Liver (tissue), 3 donors: ENCODE data around the gene SUSD5.

Experiments
- RAD21 ChIP-seq, 2 donors: IDR thresholded peaks; 2 replicates each; pipeline ENCODE4 v1.6.1; 2016; ENCODE audit warnings: antibody characterized with exemption in 2 of 2, mild to moderate bottlenecking in 2 of 2
- REST ChIP-seq: IDR thresholded peaks from 2 replicates; pipeline ENCODE4 v1.6.1; 2016; ENCODE audit warnings: antibody characterized with exemption, mild to moderate bottlenecking
- TAF1 ChIP-seq: conservative IDR thresholded peaks from 2 replicates; pipeline ENCODE4 v1.6.1; 2016; ENCODE audit warnings: antibody characterized with exemption, mild to moderate bottlenecking
- TF ChIP-seq, protein P1 (sequence below): IDR thresholded peaks from 2 replicates; pipeline ENCODE4 v1.6.1; 2016; ENCODE audit warnings: antibody characterized with exemption
- TF ChIP-seq, protein P2 (sequence below): fragments of 150-350 bp; IDR thresholded peaks from 2 replicates; pipeline ENCODE4 v1.5.1; 2017; ENCODE audit warnings: improper control_type of control experiment, low read depth, low read length; ENCODE audit not compliant: missing input control
- donor health status: healthy.
- donor health status: healthy.

- TF ChIP-seq TAF1 (no peak), RAD21 (IDR thresholded peaks at IDR 0.05) (no peak), REST (no peak)
- TF ChIP-seq, protein P1, sequence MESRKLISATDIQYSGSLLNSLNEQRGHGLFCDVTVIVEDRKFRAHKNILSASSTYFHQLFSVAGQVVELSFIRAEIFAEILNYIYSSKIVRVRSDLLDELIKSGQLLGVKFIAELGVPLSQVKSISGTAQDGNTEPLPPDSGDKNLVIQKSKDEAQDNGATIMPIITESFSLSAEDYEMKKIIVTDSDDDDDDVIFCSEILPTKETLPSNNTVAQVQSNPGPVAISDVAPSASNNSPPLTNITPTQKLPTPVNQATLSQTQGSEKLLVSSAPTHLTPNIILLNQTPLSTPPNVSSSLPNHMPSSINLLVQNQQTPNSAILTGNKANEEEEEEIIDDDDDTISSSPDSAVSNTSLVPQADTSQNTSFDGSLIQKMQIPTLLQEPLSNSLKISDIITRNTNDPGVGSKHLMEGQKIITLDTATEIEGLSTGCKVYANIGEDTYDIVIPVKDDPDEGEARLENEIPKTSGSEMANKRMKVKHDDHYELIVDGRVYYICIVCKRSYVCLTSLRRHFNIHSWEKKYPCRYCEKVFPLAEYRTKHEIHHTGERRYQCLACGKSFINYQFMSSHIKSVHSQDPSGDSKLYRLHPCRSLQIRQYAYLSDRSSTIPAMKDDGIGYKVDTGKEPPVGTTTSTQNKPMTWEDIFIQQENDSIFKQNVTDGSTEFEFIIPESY = no peak
- TF ChIP-seq, protein P2, sequence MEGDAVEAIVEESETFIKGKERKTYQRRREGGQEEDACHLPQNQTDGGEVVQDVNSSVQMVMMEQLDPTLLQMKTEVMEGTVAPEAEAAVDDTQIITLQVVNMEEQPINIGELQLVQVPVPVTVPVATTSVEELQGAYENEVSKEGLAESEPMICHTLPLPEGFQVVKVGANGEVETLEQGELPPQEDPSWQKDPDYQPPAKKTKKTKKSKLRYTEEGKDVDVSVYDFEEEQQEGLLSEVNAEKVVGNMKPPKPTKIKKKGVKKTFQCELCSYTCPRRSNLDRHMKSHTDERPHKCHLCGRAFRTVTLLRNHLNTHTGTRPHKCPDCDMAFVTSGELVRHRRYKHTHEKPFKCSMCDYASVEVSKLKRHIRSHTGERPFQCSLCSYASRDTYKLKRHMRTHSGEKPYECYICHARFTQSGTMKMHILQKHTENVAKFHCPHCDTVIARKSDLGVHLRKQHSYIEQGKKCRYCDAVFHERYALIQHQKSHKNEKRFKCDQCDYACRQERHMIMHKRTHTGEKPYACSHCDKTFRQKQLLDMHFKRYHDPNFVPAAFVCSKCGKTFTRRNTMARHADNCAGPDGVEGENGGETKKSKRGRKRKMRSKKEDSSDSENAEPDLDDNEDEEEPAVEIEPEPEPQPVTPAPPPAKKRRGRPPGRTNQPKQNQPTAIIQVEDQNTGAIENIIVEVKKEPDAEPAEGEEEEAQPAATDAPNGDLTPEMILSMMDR = no peak
Observed at GRCh38 chr3:33144433-33144832, 74.2 kb downstream of the SUSD5 start.
